HG03442 (cell line): ENCODE results near the gene LMOD2.
A peak's percentile ranks its signal among the peaks of the same experiment; 100 is the strongest.
"Not testable (repeated sequence)": the region's sequence is repeated elsewhere in the genome, so short reads cannot be mapped to it uniquely, and the experiment has no call there.

ENCODE experiments used
- ATAC-seq: cut with Tn5 transposase; IDR thresholded peaks from one replicate; pipeline ENCODE4 v1.9.1; 2021; ENCODE audit warnings: mild to moderate bottlenecking, moderate library complexity; ENCODE audit not compliant: unreplicated experiment

The LMOD2 gene

GRCh38 chr7:123655614-123656013, at the start of gene LMOD2:
TSS of gene LMOD2 (plus strand) at chr7:123655866. CDS start at chr7:123655964, 98 bp downstream.
- no peak for ATAC-seq

DNA sequence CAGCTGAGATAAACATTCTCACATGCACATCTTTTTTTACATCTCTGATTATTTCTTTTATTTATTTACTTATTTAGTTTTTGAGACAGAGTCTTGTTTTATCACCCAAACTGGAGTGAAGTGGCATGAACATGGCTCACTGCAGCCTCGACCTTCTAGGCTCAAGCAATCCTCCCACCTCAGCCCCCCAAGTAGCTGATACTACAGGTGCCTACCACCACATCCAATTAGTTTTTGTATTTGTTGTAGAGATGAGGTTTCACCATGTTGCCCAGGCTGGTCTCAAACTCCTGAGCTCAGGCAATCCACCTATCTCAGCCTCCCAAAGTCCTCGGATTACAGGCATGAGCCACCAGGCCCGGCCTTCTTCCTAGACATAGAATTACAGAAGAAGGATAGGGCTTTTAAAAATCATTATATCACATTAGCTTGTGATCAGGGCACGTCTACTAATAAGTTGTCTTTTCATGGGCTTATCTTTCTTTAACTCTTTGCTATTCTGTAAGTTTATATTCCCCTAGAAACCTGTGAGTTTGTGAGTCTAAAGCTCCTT, 48.2 kb upstream of the LMOD2 start:
- no peak for ATAC-seq

- no peak for ATAC-seq
Observed at GRCh38 chr7:123608991-123609882, 46.4 kb upstream of the LMOD2 start.

GRCh38 chr7:123609883-123610239, 45.8 kb upstream of the LMOD2 start:
- ATAC-seq = no peak

DNA sequence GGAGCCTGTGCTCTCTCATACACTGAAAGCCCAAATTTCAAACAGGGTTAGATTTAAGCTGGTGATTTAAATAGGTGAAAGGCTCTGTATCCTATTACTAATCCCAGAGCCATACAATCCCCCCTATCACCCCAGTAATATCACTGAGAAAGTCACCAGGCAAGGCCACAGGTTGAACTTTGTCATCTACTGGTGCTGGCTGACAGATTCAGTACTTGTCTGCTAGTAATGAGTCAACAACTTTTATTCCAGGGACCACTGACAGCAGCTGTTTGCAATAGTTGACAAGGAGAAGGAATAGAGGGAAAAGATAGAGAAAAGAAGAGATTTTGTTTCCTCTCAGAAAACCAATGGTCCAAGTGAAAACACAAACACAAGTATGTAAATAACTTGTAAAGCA, 43.6 kb upstream of the LMOD2 start:
- ATAC-seq = no peak

DNA sequence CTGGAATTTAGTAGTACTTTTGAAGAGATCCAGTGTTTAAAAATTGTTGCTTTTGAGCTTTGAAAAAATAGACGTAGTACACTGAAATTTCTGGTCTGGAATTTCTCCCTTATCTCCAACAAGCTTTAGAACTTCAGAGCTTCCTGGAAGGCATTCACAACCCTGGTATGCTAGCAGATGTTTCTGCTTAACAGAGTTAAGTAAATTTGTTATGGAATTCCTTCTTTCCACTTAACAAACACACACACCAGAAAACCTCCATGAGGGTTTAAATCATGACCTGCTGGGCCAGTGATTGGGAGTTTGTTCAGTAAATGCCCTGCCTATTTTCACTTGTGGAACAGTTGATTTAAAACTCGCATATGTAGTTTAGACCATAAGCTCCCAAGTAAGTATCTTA, 40.3 kb upstream of the LMOD2 start:
- ATAC-seq = no peak

DNA sequence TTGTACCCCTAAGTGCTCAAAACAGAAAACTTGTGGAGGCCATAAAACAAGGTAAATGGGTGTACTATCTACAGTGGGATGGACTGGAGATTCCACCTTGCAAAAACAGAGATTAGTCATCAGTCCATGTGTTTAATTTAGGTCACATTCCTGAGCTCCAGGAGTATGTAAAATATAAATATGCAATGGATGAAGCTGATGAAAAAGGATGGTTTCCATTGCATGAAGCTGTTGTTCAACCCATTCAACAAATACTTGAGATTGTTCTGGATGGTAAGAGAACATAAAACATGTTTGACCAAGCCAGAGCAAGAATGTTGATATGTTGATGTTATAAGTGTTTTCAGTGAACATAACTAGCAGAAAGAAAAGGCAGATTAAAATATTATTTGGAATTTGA, 39.4 kb upstream of the LMOD2 start:
- no peak for ATAC-seq

GRCh38 chr7:123621707-123622106, 34.0 kb upstream of the LMOD2 start:
- ATAC-seq = no peak

- ATAC-seq = no peak
Observed at GRCh38 chr7:123622660-123623386, 32.8 kb upstream of the LMOD2 start.

- peak; percentile 88 for ATAC-seq
Observed at GRCh38 chr7:123624527-123625183, 31.0 kb upstream of the LMOD2 start.

DNA sequence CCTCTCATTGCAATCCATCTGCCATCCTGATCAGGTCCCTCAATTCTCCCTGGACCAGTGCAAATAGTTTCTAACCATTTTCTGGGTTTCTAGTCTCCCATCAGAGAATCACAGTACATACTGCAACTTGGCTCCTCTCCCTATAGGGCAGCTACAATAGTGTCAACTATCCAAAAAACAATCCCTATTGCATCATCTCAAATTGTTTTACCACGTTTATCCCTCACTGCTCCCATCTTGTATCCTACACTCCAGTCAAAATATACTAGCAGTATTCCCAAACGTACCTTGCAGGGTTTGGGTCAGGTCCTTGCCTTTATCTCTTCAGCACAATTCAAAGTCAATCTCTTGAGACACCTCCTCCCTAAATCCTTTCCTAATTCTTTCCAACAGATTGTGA, 30.4 kb upstream of the LMOD2 start:
- ATAC-seq = no peak

DNA sequence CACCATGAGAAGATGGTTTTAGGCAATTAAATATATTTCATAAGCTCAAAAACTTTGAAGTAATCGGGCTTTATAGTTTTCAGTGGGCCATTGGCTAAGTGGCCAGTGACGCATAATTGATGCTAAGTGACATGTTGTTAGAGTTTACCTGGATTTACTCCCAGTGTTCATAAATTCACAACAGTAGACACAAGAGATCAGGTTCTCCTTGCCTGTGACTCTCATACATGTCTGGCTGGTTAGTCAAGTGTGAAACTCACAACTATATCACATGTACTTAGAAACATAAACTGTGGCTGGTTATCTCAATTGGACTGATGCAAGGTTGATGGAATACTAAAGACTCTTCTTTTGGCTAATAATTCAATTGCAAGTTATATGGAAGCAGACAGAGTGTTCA, 27.8 kb upstream of the LMOD2 start:
- no peak for ATAC-seq

DNA sequence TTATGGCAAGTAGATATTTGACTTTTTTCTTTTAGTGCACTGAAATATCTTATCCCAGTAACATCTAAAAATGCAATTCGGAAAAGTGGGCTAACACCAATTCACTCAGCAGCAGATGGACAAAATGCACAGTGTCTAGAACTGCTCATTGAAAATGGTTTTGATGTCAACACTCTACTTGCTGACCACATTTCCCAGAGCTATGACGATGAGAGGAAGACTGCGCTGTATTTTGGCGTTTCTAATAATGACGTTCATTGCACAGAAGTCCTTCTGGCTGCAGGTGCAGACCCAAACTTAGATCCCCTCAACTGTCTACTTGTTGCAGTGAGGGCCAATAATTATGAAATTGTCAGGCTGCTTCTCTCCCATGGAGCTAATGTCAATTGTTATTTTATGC, 26.8 kb upstream of the LMOD2 start:
- no peak for ATAC-seq

- ATAC-seq = no peak
Observed at GRCh38 chr7:123629281-123629680, 26.4 kb upstream of the LMOD2 start.

- no peak for ATAC-seq
Observed at GRCh38 chr7:123632808-123633207, 22.9 kb upstream of the LMOD2 start.

DNA sequence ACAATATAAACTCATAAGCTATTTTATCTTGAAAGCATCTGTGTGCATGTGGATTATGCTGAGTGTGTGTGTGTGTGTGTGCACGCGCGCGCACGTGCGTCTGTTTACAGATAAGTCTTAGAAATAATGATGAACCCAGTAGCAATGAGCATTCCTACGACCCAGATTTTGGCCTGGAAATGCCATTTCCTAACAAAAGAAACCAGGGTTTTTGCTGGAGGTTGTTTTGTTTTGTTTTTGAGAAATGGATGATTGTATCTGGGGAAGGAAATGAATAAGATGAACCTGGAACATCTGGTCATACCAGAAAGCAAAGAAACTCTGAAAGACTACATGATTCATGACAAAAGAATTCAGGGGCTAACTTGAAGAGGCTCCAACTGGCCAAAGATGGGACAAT, 22.1 kb upstream of the LMOD2 start:
- ATAC-seq = no peak

DNA sequence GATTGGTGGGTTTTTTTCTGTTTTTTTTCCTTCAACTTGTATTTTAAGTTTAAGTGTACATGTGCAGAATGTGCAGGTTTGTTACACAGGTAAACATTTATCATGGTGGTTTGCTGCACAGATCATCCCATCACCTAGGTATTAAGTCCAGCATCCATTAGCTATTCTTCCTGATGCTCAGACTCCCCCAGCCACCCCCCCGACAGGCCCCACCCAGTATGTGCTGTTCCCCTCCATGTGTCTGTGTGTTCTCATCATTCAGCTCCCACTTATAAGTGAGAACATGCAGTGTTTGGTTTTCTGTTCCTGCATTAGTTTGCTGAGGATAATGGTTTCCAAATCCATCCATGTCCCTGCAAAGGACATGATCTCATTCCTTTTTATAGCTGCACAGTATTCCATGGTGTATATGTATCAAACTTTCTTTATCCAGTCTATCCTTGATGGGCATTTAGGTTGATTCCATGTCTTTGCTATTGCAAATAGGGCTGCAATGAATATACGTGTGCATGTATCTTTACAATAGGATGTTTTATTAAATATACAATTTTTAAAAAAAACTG, 21.6 kb upstream of the LMOD2 start:
- not testable (repeated sequence) for ATAC-seq

- ATAC-seq = no peak
Observed at GRCh38 chr7:123635551-123636359, 19.9 kb upstream of the LMOD2 start.

DNA sequence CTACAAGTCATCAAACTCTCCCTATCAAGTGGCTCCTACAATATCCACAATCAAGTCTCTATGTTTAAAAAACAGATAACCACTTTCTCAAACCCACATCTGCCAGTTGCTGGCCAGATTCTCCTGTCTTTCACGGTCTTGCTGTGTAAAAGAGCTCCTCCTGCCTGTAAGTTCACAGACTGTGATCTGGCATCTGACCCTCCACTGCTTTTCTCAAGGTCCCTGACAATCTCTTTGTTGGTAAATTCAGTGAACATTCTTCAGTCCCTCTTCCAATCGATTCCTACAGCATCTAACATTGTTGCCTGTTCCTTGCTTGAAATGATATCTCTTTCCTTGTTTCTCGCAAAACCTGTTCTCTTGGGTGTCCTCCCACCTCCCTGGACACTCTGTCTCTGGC, 18.5 kb upstream of the LMOD2 start:
- ATAC-seq = no peak

- no peak for ATAC-seq
Observed at GRCh38 chr7:123637878-123638277, 17.8 kb upstream of the LMOD2 start.
